ENCODE results near the gene PDE6G. TPM values are rescaled to one million over a fixed set of nuclear protein-coding genes. Genes with fewer than 3 reads are reported as not detected.

PDE6G gene
- total and polyA plus RNA-seq, 2 of the 13 experiments (the other 11 are each of a cell fraction or from before 2014, with no cell fraction given), result 1.4 to 6.7 TPM

DNA sequence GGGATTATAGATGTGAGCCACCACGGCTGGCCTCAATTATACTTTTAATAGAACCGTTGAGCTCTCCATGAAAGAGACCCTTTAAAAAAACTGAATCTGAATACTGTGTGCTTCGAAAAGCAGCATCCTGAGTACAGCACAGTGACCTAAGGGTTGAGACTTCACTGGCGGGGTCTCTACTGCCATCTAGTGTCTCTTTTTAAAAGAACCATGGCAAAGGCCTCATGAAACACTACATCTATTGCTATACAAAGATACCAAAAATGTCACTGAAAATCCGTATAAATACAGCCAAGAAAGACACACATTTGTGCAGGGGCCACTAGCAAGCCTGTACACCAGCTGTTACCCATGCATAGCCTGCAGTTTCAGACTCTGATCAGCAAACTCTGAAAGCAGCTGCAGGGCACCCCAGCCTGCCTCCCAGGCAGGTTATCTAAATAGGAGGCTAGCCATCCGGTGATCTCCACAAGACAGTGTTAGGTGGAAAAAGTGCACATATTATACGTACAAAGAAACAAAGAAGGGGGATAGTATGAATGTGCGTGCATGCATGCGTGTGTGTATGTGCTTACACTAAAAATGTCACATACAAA is 54.7 kb downstream of the PDE6G start (continued):
- TF ChIP-seq ERF (CRISPR knock-in tag; IDR thresholded peaks at IDR 0.05) (0 out of 2 replicates have a peak, but pooled peaks have one; percentile 21), HIVEP1 (CRISPR knock-in tag; IDR thresholded peaks at IDR 0.05) (no peak), TEAD3 (CRISPR knock-in tag; optimal IDR thresholded peaks at IDR 0.05; ENCODE audit: borderline replicate concordance) (peak; percentile 42), ZSCAN25 (CRISPR knock-in tag; IDR thresholded peaks at IDR 0.05) (no peak), SMC3 (IDR thresholded peaks at IDR 0.05; ENCODE audit: low read length) (peak; percentile 75), HNRNPL (IDR thresholded peaks at IDR 0.05; ENCODE audit: low read depth, low read length) (no peak), NCOA2 (CRISPR knock-in tag; IDR thresholded peaks at IDR 0.05) (0 out of 2 replicates have a peak, but pooled peaks have one; percentile 12), ZBTB2 (CRISPR knock-in tag; IDR thresholded peaks at IDR 0.05; ENCODE audit: low read depth) (no peak), YEATS2 (CRISPR knock-in tag; IDR thresholded peaks at IDR 0.05; ENCODE audit: borderline replicate concordance) (0 out of 2 replicates have a peak, but pooled peaks have one; percentile 25)
- TF ChIP-seq, protein P1, sequence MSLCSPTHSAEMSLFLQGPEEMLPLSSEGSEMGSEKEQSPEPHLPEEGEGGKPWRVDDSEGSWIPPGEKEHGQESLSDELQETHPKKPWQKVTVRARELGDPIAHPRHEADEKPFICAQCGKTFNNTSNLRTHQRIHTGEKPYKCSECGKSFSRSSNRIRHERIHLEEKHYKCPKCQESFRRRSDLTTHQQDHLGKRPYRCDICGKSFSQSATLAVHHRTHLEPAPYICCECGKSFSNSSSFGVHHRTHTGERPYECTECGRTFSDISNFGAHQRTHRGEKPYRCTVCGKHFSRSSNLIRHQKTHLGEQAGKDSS (CRISPR knock-in tag; IDR thresholded peaks at IDR 0.05; ENCODE audit: borderline replicate concordance, low read depth), result no peak

Small RNA genes within 50 kb of the gene (microRNA-seq; reads per million reads assigned to microRNA genes)
- gene MIR6786, result 1.4 reads per million

Small RNA genes within 50 kb of the gene (small RNA-seq; reads per million reads assigned to genes)
- gene MIR6786 (ENCODE audit: insufficient read depth in 2 of 3, insufficient read length in 3 of 3, low read depth in 2 of 3, low replicate concordance in 1 of 3), result 0 to 0.10 (median 0) reads per million in 3 experiments

Other genes with a start within 250 kb of the PDE6G start
- 973 and 1,028 TPM in 2 replicates for gene ACTG1, start 143.7 kb downstream of the PDE6G start, total RNA-seq (2016; rRNA removed; fragmentation: Illumina TruSeq; extraction: Trizol)
- 1,138 and 1,217 TPM in 2 replicates for gene ACTG1, start 143.7 kb downstream of the PDE6G start, polyA plus RNA-seq (2011; rRNA removed)
- not detected in 2 replicates for gene FSCN2, start 128.2 kb downstream of the PDE6G start, total RNA-seq (2016; rRNA removed; fragmentation: Illumina TruSeq; extraction: Trizol)
- 0.09 and 0.31 TPM in 2 replicates for gene FSCN2, start 128.2 kb downstream of the PDE6G start, polyA plus RNA-seq (2011; rRNA removed)
- 13.9 and 20.8 TPM in 2 replicates for gene FAAP100, start 104.2 kb downstream of the PDE6G start, total RNA-seq (2016; rRNA removed; fragmentation: Illumina TruSeq; extraction: Trizol)
- gene FAAP100, start 104.2 kb downstream of the PDE6G start, polyA plus RNA-seq (2011; rRNA removed), result 7.6 and 11.1 TPM in 2 replicates
- gene NPLOC4, start 19.4 kb downstream of the PDE6G start, total RNA-seq (2016; rRNA removed; fragmentation: Illumina TruSeq; extraction: Trizol), result 57.0 and 64.7 TPM in 2 replicates
- gene NPLOC4, start 19.4 kb downstream of the PDE6G start, polyA plus RNA-seq (2011; rRNA removed), result 95.3 and 97.0 TPM in 2 replicates
- 0.27 and 0.75 TPM in 2 replicates for gene TSPAN10, start 19.3 kb downstream of the PDE6G start, total RNA-seq (2016; rRNA removed; fragmentation: Illumina TruSeq; extraction: Trizol)
- gene TSPAN10, start 19.3 kb downstream of the PDE6G start, polyA plus RNA-seq (2011; rRNA removed), result 0.54 and 0.67 TPM in 2 replicates
- 34.9 and 37.5 TPM in 2 replicates for gene OXLD1, start 10.1 kb upstream of the PDE6G start, total RNA-seq (2016; rRNA removed; fragmentation: Illumina TruSeq; extraction: Trizol)
- gene OXLD1, start 10.1 kb upstream of the PDE6G start, polyA plus RNA-seq (2011; rRNA removed), result 27.1 and 40.3 TPM in 2 replicates
- 34.4 and 39.1 TPM in 2 replicates for gene CCDC137, start 10.2 kb upstream of the PDE6G start, total RNA-seq (2016; rRNA removed; fragmentation: Illumina TruSeq; extraction: Trizol)
- gene CCDC137, start 10.2 kb upstream of the PDE6G start, polyA plus RNA-seq (2011; rRNA removed), result 14.6 and 14.7 TPM in 2 replicates
- 18.8 and 20.8 TPM in 2 replicates for gene ARL16, start 27.3 kb upstream of the PDE6G start, total RNA-seq (2016; rRNA removed; fragmentation: Illumina TruSeq; extraction: Trizol)
- gene ARL16, start 27.3 kb upstream of the PDE6G start, polyA plus RNA-seq (2011; rRNA removed), result 30.8 and 32.1 TPM in 2 replicates
- gene HGS, start 27.5 kb upstream of the PDE6G start, total RNA-seq (2016; rRNA removed; fragmentation: Illumina TruSeq; extraction: Trizol), result 54.1 and 73.3 TPM in 2 replicates
- 78.1 and 85.3 TPM in 2 replicates for gene HGS, start 27.5 kb upstream of the PDE6G start, polyA plus RNA-seq (2011; rRNA removed)
- gene MRPL12, start 46.8 kb upstream of the PDE6G start, total RNA-seq (2016; rRNA removed; fragmentation: Illumina TruSeq; extraction: Trizol), result 39.1 and 72.5 TPM in 2 replicates
- 94.1 and 112 TPM in 2 replicates for gene MRPL12, start 46.8 kb upstream of the PDE6G start, polyA plus RNA-seq (2011; rRNA removed)
- gene SLC25A10, start 55.7 kb upstream of the PDE6G start, total RNA-seq (2016; rRNA removed; fragmentation: Illumina TruSeq; extraction: Trizol), result 111 and 140 TPM in 2 replicates
- 46.5 and 59.7 TPM in 2 replicates for gene SLC25A10, start 55.7 kb upstream of the PDE6G start, polyA plus RNA-seq (2011; rRNA removed)
- gene GCGR, start 147.6 kb upstream of the PDE6G start, total RNA-seq (2016; rRNA removed; fragmentation: Illumina TruSeq; extraction: Trizol), result 0.13 TPM in 1 of 2 replicates, not detected in the other
- gene GCGR, start 147.6 kb upstream of the PDE6G start, polyA plus RNA-seq (2011; rRNA removed), result 0.04 and 0.27 TPM in 2 replicates
- gene MCRIP1, start 176.7 kb upstream of the PDE6G start, total RNA-seq (2016; rRNA removed; fragmentation: Illumina TruSeq; extraction: Trizol), result 76.1 and 84.9 TPM in 2 replicates
- 79.7 and 113 TPM in 2 replicates for gene MCRIP1, start 176.7 kb upstream of the PDE6G start, polyA plus RNA-seq (2011; rRNA removed)
- 0.69 and 1.00 TPM in 2 replicates for gene PPP1R27, start 178.5 kb upstream of the PDE6G start, total RNA-seq (2016; rRNA removed; fragmentation: Illumina TruSeq; extraction: Trizol)
- gene PPP1R27, start 178.5 kb upstream of the PDE6G start, polyA plus RNA-seq (2011; rRNA removed), result 0.17 and 0.33 TPM in 2 replicates
- 337 and 782 TPM in 2 replicates for gene P4HB, start 204.0 kb upstream of the PDE6G start, total RNA-seq (2016; rRNA removed; fragmentation: Illumina TruSeq; extraction: Trizol)
- 181 and 185 TPM in 2 replicates for gene P4HB, start 204.0 kb upstream of the PDE6G start, polyA plus RNA-seq (2011; rRNA removed)
- gene ARHGDIA, start 214.8 kb upstream of the PDE6G start, total RNA-seq (2016; rRNA removed; fragmentation: Illumina TruSeq; extraction: Trizol), result 64.0 and 120 TPM in 2 replicates
- 40.0 and 52.1 TPM in 2 replicates for gene ARHGDIA, start 214.8 kb upstream of the PDE6G start, polyA plus RNA-seq (2011; rRNA removed)
- 264 and 269 TPM in 2 replicates for gene ALYREF, start 235.0 kb upstream of the PDE6G start, total RNA-seq (2016; rRNA removed; fragmentation: Illumina TruSeq; extraction: Trizol)
- 58.4 and 59.8 TPM in 2 replicates for gene ALYREF, start 235.0 kb upstream of the PDE6G start, polyA plus RNA-seq (2011; rRNA removed)
- 114 and 127 TPM in 2 replicates for gene ANAPC11, start 235.2 kb upstream of the PDE6G start, total RNA-seq (2016; rRNA removed; fragmentation: Illumina TruSeq; extraction: Trizol)
- gene ANAPC11, start 235.2 kb upstream of the PDE6G start, polyA plus RNA-seq (2011; rRNA removed), result 235 and 250 TPM in 2 replicates
- 0.56 and 0.93 TPM in 2 replicates for gene NPB, start 245.7 kb upstream of the PDE6G start, total RNA-seq (2016; rRNA removed; fragmentation: Illumina TruSeq; extraction: Trizol)
- 0.11 and 0.22 TPM in 2 replicates for gene NPB, start 245.7 kb upstream of the PDE6G start, polyA plus RNA-seq (2011; rRNA removed)